HG03457 (cell line): ENCODE data around the gene KAT2A.

Experiments
- ATAC-seq: cut with Tn5 transposase; IDR thresholded peaks from one replicate; pipeline ENCODE4 v1.9.1; 2021; ENCODE audit warnings: moderate number of reproducible peaks; ENCODE audit not compliant: unreplicated experiment

Gene KAT2A

DNA sequence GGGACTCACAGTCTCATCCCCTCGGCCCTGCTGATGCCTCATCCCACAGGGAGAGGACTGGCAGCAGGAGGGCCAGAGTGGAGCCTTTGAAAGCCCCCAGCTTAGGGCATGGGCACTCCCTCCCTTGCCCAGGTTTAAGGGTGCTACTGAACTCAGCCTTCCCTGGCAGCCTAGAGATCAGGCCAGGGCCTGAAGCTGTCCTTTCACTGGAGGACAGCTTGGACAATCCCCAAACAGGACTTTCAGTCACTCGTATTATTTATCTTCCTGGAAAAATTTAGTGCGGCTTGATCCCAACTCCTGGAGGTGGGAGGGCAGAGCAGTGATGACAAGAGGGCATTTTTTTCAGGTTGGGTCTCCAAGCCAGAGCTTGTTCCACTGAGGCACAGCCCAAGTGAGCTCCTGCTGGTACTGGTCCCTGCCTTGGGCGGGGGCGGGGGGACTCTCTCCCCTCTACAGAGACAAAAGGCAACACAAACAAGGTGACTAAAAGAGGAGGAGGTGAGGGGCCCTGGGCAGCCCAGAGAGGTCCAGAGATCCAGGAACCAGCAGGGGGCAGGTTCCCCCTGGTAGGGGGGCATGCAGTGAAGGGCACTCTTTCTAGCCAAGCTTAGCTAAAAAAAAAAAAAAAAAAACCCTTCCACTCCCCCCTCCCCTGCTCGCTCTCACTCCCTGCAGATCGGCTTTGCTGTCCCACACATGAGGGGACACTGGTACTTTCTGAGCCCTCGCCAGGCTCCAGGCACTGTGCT lies 24.6 kb downstream of the KAT2A start:
- ATAC-seq: no peak

DNA sequence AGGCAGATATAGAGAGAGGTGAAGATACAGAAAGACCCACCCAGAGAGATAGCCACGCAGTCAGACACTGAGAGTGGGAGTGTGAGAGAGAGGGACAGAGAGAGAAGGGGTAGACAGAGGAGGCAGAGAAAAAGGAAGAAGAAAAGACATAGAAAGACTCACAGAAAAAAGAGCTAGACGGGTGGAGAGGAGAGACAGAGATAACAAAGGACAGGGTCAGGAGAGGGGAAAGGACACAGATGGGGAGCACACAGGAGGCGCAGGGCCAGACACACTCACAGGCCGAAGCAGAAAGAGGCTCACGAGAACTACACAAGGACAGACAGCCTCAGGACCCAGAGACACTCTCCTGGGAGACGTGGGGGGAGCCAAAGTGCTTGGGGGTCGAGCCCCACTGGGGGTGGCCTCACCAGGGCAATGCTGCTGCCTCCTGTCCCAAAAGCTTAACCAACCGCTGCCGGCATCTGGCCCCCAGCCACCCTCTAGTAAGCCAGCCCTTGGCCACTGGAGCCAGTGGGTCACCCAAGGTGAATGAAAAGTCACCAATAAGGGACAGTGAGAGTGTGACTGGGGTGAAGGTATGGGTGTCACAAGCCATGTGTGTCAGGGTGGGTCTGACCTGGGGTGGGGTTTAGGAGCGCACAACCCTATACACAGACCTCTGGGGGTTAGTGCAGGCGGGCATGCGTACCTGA lies 26.6 kb downstream of the KAT2A start:
- ATAC-seq: no peak

DNA sequence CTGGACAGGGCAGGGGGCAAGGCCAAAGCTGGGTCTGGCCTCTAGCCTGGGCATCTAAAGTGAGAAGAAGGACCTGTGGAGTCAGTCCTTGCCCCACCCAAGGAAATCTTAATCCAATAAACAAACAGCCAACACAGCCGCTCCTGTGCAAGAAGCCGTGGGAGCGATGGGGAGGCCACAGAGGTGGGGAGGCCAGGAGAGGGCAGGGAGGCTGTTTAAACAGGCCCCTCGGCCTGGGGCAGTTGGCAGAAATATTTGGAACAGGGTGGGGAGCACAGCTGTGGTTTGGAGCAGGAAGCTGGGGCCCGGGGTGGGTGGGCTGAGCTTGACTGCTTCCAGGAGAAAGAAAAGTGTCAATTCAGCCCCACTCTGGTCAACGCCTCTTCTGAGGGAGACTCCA lies 28.2 kb downstream of the KAT2A start:
- no peak for ATAC-seq

DNA sequence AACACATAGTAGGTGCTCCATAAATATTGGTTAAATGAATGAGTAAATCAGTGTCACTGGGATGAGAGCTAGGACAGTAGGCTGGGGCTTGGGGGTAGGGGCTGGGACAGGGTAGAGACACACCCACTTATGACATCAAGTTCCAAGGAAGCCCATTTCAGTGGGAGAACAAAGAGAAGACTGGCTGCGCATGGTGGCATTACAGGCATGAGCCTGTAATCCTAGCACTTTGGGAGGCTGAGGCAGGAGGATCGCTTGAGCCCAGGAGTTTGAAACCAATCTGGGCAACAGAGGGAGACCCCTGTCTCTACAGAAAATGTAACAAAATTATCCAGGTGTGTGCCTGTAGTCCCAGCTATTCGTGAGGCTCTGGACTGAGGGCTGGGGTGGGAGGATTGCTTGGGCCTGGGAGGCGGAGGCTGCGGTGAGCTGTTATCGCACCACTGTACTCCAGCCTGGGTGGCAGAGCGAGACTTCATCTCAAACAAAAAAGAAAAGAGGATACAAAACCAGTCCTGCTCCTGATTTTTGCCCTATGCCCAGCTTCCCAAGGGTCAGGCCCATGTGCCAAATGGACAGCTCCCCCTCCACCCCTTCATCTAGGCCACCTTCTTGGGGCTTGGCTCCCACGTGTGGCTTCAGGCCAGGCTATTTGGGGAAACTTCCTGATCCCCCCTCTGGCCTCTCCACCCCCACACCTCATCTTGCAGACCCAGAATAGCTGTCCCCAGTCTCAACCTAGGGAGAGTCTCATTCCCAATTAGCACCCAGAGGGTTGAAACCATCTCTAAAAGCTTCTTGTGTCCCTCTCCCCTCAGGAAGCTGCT lies 30.0 kb downstream of the KAT2A start:
- no peak for ATAC-seq

DNA sequence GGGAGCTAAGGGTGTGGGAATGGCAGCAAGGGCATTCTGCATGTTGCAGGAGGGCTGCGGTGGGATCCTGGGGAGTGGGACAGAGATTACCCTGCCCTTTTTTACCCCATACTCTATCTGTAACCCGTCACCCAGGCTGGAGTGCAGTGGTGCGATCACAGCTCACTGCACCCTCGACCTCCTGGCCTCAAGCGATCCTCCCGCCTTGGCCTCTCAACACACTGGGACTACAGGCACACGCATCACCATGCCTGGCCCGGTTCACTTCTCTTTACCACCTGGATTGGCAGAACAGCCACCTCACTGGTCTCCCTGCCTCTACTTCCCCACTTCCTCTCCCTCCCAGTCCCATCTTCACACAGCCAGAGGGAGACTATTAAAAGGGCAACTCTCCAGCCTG lies 32.4 kb downstream of the KAT2A start:
- ATAC-seq: no peak

DNA sequence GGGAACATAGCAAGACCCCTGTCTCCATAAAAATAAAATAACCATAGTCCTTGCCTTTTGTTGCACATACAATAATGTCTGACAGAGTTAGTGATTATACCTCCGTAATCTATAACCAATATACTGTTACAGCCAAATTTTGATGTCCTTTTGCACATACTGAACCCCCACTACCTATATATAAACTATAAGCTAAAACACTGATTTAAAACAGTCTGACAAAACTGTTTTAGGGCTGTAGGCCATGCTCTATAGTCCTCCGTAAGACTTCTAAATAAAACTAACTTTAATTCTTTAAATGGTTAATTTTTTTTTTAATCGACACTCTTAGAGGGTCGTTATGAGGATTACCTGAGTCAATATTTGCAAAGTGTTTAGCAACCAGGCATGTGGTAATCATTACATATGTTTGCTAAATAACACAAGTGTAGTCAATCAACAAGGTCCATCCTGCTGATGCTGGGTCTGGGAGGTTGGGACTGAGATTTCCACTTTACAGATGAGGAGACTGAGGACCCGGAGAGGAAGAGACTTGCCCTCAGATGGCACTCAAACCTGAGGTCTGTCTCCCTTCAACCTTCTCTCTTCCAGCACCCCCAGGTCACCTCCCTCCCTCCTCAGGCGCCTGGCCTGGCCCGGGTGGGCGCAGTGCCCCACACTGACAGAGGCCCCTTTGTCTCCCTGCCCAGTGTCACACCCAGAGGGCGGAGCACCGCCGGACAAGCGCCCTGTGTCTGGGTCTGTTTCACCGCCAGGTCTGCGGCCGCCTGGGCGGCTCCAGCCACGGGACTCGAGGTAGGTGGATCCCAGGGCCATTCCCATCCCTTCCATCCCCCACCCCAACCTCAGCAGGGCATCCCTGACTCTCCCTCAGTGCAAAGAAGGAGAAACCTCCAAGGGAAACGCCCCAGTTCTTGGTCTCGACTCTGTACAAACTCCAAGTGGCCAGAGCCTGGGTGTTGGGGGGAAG lies 33.1 kb downstream of the KAT2A start:
- ATAC-seq: no peak

DNA sequence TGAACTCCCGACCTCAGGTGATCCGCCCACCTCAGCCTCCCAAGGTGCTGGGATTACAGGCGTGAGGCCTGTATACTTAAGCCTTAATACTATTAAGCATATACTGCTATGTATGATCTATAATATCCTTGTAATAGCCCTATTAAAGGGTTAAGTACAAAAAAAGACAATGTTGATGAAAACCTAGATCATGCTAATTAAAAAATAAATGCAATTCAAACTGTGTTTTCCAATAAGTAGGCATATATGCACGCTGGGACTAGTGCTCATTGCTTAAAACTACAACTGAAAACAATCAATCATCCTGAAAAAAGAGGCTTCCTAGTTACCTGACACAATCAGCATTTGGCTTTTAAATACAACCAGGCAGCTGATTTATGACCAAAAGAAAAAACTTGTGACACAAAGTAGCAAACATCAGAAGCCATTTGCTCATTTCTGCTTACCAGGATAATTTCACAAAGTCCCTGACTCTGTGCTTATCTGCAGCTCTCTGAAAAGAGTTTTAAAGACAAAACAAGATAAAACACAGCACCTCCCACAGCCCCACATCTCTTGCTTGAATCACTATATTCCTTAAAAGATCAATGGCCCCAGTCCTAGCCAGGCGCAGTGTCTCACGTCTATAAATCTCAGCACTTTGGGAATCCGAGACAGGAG lies 34.0 kb downstream of the KAT2A start:
- no peak for ATAC-seq

DNA sequence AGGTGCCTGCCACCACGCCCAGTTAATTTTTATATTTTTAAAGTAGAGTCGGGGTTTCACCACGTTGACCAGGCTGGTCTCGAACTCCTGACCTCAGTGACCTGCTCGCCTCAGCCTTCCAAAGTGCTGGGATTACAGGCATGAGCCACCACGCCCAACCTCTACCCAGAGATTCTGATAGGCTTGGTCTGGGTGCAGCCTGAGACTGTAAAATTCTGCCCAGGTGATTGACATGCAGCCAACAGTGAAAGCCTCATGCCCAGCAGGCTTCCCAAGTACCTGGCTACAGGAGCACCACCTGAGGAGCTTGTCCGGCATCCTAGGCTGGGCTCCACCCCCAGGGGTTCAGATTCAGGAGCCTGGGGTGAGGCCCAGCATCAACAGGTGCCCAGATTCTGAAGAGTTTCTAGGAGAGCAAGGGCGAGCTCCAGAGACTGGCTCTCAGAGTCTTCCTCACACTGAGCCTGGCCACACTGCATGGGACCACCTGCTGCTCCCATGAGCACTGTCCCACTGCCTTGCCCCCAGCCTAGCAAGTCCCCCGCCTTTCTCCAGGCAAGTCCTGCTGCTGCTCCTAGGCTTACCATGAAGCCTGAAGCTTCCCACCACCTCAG lies 39.5 kb downstream of the KAT2A start:
- ATAC-seq: no peak

DNA sequence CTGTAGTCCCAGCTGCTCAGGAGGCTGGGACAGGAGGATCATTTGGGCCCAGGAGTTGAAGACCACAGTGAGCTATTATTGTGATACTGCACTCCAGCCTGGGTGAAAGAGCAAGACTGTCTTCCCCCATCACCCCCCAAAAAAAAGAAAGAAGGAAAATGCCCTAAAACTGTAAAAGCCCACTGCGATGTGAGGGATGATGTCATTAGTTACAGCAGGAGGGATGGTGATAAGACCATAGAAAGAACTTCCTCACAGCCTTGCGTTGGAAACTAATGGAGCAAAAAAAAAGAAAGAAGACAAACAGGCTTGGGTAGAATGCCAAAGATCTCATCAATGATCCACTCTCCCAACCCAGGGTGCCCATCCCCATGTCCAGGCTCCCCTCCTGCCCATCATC lies 41.6 kb downstream of the KAT2A start:
- no peak for ATAC-seq

DNA sequence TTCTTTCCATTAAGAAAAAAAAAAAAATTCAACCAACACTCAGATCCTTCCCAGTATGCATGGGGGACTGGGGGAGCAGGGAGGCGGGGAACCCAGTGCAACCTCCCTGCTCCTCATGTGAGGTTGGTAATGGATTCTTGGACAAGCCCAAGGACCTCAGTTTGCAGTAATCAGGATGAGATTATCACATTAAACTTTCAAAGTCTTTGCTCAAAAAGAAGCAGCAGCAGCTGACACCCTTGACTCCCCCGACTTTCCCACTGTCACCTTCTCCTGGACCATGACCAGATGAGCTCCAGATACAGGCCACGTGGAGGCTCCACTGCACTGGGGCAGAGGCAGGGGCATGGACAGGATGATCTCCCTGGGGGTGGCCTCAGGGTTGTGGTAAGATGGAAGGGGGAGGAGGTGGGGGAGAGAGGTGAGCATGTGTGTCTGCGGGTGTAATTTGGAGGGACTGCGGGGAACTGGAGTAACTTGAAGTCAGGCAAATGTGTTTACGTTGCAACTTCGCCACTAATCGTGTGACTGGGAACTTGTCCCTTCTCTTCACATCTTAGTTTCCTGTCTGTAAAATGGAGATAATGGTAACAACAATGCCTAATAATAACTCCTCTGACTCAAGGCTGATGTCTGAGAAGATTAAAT lies 42.6 kb downstream of the KAT2A start:
- ATAC-seq: no peak

DNA sequence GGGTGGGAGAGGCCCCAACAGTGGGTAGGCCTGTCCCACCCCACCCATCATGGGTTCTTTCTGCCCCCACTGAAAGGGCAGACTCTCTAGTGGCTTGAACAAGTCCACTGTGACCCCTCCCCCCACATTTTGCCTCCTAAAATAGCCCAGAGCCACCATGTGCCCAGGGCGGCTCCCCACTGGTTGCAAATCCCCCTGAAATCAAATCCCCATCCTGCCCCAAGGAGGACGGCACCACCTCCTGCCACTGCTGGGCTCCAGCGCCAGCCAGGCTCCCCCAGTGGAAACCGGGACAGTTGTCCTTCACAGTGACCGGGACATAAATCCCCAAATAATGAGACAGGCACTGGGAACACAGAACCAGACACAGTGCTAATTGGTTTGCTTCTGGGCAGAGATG lies 43.4 kb downstream of the KAT2A start:
- ATAC-seq: no peak

DNA sequence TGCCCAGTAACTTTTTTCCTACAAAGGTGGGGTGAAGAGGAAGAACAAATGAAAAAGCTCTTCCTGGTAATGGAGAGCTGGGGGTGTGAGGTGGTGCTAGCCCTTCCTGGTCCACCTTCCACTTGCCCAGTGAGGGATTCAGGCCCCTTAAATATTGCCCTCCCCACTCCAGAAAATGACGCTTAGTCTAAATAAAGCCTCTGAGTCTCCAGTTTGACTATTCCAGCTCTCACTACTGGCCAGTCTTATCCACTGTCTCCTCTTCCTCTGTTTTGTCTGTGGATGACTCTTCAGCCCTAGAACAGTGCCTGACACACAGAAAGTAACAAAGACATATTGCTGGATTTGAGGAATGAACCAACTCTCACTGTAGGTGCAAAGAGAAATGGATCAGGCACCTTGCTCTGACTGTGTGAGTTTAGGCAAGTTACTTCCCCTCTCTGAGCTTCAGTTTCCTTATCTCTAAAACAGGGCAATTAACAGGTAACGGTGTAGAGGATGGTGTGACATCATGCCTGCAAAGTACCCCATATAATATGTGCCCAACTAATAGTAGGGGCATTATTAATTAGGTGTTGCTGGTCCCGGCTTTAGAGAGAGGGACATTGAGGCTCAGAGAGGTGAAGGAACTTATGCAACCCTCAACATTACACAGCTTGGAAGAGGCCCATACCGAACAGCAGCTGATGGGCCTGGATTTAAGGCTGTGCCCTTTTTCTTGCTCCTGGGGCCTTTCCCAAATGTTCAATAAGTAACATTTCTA lies 44.2 kb downstream of the KAT2A start:
- no peak for ATAC-seq

DNA sequence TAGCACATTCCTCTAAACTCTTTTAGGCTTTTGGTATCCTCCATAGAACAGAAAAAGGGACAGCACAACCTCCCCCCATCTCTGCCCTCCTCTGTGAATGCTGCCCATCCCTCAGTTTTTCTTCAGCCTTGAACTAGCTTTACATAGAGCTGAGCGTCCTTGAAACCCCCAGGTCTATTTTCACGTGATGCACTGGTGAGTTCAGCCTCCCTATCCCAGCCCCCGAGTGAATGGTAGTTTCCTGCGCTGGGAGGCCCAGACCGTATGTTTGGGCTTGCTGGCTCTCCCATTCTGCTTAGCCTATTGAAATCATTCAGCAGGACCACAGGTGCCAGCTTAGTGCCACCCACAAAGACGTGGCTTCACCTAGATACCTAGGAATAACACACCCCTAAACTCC lies 45.4 kb downstream of the KAT2A start:
- ATAC-seq: no peak

DNA sequence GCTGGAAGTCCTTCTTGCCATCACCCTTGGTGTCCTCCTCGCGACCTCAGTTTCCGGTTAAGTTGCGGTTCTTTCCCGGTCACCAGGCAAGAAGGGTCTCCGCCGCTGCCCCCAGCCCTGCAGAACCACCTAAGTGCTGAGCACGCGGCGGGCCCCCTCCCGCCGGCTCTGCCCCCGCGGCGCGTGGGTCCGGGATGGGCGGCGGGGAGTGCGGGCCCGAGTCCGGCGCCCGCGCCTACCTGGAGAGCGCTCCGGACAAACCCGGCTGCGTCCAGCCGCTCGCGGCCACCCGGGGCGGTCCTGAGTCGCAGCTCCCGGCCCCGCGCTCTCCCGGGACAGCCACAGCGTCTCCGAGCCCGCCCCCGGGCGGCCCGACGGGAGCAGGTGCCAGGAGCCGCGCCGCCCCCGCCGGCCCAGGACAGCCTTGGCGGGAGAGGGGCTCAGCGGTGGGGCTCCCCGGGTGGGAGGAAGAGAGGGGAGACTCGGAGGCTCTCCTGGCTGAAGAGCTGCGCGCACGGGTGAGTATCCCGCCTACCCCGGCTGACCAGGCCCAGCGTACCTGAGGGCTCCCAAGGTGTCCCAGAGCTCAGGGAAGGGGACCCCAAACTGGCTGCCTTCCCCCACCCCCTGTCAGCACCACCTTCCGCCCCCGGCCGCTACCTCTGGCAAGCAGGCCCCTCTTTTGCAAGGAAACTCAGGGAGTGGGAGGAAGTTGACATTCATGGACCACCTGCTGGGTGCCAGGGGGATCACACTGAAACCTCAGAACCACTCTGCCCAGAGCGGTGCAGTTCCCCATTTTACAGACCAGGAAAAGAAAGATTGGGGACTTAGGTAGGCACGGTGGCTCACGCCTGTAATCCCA lies 48.6 kb downstream of the KAT2A start:
- no peak for ATAC-seq

DNA sequence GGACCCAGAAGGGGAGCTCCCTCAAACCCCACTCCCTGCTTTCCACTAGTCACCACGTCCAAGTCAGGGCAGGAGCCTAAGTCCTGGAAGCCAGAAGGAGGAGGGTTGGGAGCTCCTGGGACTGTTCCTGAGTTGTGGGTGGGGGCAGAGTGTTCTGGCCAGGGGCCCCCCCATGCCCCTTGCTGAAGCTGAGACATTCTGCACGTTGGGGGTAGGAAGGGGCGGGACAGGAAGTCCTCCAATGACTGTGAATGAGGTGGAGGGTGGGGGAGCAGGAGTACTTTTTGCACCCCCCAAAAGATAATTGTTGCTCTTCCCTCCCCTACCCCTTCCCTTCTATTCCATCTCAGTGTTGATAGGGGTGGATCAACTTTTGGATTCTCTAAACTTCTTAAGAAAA lies 49.4 kb downstream of the KAT2A start:
- no peak for ATAC-seq

DNA sequence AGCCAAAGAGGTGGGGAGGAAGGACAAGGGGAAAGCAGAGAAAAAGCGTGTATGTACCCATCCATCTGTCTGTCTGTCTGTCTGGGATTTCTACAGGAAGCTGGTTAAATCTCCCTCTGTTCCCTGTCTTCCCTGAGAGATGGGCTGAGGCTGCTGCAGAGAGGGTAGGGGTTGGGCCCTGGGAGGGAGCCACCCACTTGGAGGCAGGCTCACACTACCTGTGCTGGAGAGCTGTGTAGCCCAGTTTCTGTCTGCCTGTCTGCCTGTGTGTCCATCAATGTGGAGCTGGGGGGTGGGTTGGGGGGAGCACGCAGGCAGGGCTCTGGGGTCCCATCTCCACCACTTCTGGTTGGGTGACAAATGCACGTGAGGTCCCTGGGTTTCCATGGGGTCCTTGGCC lies 52.2 kb downstream of the KAT2A start:
- ATAC-seq: no peak

DNA sequence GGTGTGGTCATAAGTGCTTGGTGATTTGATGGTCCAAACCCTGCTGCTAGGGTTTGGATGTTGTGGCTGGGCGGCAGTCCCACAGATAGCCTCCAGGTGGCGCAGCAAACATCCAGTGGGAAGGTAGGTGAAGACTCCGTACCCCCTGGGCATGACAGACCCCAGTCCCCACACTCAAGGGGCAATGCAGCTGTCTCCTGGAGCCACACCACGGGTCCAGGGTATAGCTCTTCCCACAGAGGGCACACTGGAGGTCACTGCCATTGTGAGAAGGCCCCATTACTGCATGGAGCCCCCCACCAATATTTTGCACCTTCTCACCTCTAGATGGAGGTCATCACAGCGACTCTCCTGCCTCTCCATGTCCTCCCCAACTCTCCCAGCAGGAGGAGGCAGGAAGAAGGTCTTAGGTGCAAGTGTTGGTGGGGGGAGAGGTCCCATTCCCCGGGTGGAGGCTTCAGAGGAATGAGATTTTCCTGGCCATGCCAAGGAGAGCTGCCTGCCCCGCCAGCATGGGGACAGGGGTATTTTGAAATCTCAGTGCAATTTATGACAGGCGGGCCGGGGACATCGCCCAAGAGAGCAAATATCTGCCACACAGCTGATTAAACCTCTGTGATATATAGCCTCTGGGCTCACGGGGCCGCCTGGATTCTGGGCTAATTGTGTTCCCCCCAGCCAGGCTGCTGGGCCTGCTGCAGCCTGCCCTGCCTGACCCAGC lies 53.6 kb downstream of the KAT2A start:
- ATAC-seq: no peak
